Measurements from ENCODE around the gene ZNF211. TPM values are rescaled to one million over a fixed set of nuclear protein-coding genes. Genes with fewer than 3 reads are reported as not detected.

The ZNF211 gene
- polyA plus RNA-seq, 1 donor from 2014 or later, result 17.8 TPM

GRCh38 chr19:57641715-57642234 is 8.8 kb downstream of the ZNF211 start:
- peaks cover 50% of the 10 kb centered on the region for H3K36me3 Mint-ChIP-seq

GRCh38 chr19:57642396-57643046 is 9.6 kb downstream of the ZNF211 start:
- H3K9me3 Mint-ChIP-seq, result peaks cover 22 to 52% (median 34%) of the 10 kb centered on the region in 3 donors
- H3K27me3 Mint-ChIP-seq, result no peaks in the 10 kb centered on the region
- no peak overlapping the region for H3K4me3 Mint-ChIP-seq
- no peak overlapping the region for H3K27ac Mint-ChIP-seq
- H3K4me1 Mint-ChIP-seq, result peaks cover 0 to 2% (median 0%) of the 10 kb centered on the region in 3 donors
- peaks cover 43% of the 10 kb centered on the region for H3K36me3 Mint-ChIP-seq

More at GRCh38 chr19:57641715-57642234, 8.8 kb downstream of the ZNF211 start:
- Mint-ChIP-seq H3K4me1 (peaks cover 0 to 4% (median 0%) of the 10 kb centered on the region in 3 donors), H3K9me3 (peaks cover 24 to 59% (median 41%) of the 10 kb centered on the region in 3 donors), H3K4me3 (peak overlapping the region in 1 of 4 donors; percentile 27), H3K27me3 (no peaks in the 10 kb centered on the region), H3K27ac (no peak overlapping the region)

GRCh38 chr19:57643734-57644133 is 10.8 kb downstream of the ZNF211 start:
- Mint-ChIP-seq H3K27ac (no peak overlapping the region), H3K9me3 (peaks cover 18 to 45% (median 26%) of the 10 kb centered on the region in 3 donors), H3K4me1 (peaks cover 0 to 2% (median 0%) of the 10 kb centered on the region in 3 donors), H3K27me3 (no peaks in the 10 kb centered on the region), H3K36me3 (peaks cover 32% of the 10 kb centered on the region), H3K4me3 (no peak overlapping the region)

GRCh38 chr19:57648331-57649003 is 15.5 kb downstream of the ZNF211 start:
- Mint-ChIP-seq H3K4me3 (no peak overlapping the region), H3K9me3 (peaks cover 3 to 23% (median 10%) of the 10 kb centered on the region in 3 donors), H3K36me3 (peaks cover 2% of the 10 kb centered on the region), H3K27ac (no peak overlapping the region), H3K27me3 (peaks cover 2% of the 10 kb centered on the region), H3K4me1 (no peaks in the 10 kb centered on the region)

- Mint-ChIP-seq H3K27ac (no peak overlapping the region), H3K4me3 (no peak overlapping the region), H3K4me1 (no peaks in the 10 kb centered on the region), H3K9me3 (peaks cover 5 to 23% (median 22%) of the 10 kb centered on the region in 3 donors), H3K36me3 (no peaks in the 10 kb centered on the region), H3K27me3 (peaks cover 10% of the 10 kb centered on the region)
These were observed 18.7 kb downstream of the ZNF211 start for GRCh38 chr19:57651654-57651996.

- no peaks in the 10 kb centered on the region for H3K36me3 Mint-ChIP-seq
- no peak overlapping the region for H3K27ac Mint-ChIP-seq
- H3K27me3 Mint-ChIP-seq, result peaks cover 10% of the 10 kb centered on the region
- H3K9me3 Mint-ChIP-seq, result peaks cover 5 to 25% (median 22%) of the 10 kb centered on the region in 3 donors
- H3K4me1 Mint-ChIP-seq, result no peaks in the 10 kb centered on the region
- no peak overlapping the region for H3K4me3 Mint-ChIP-seq
These were observed 20.7 kb downstream of the ZNF211 start for GRCh38 chr19:57653689-57654088.

- no peaks in the 10 kb centered on the region for H3K4me1 Mint-ChIP-seq
- H3K9me3 Mint-ChIP-seq, result peaks cover 5 to 21% (median 18%) of the 10 kb centered on the region in 3 donors
- H3K4me3 Mint-ChIP-seq, result no peak overlapping the region
- no peak overlapping the region for H3K27ac Mint-ChIP-seq
- H3K27me3 Mint-ChIP-seq, result peaks cover 11% of the 10 kb centered on the region
- H3K36me3 Mint-ChIP-seq, result no peaks in the 10 kb centered on the region
These were observed 22.5 kb downstream of the ZNF211 start for GRCh38 chr19:57655443-57655842.

GRCh38 chr19:57656346-57656745 is 23.4 kb downstream of the ZNF211 start:
- H3K9me3 Mint-ChIP-seq, result peaks cover 5 to 21% (median 18%) of the 10 kb centered on the region in 3 donors
- H3K27me3 Mint-ChIP-seq, result peaks cover 15% of the 10 kb centered on the region
- H3K4me1 Mint-ChIP-seq, result no peaks in the 10 kb centered on the region
- H3K27ac Mint-ChIP-seq, result no peak overlapping the region
- no peaks in the 10 kb centered on the region for H3K36me3 Mint-ChIP-seq
- H3K4me3 Mint-ChIP-seq, result no peak overlapping the region

- Mint-ChIP-seq H3K27me3 (peaks cover 29% of the 10 kb centered on the region), H3K27ac (no peak overlapping the region), H3K4me1 (peaks cover 0 to 1% (median 0%) of the 10 kb centered on the region in 3 donors), H3K4me3 (peak overlapping the region in 3 of 4 donors; percentile 38 to 93 (median 81)), H3K9me3 (peaks cover 0 to 3% (median 0%) of the 10 kb centered on the region in 3 donors), H3K36me3 (no peaks in the 10 kb centered on the region)
These were observed 31.5 kb downstream of the ZNF211 start for GRCh38 chr19:57664269-57665127.

- Mint-ChIP-seq H3K36me3 (no peaks in the 10 kb centered on the region), H3K9me3 (peaks cover 0 to 3% (median 0%) of the 10 kb centered on the region in 3 donors), H3K27ac (no peak overlapping the region), H3K27me3 (peaks cover 29% of the 10 kb centered on the region), H3K4me1 (peaks cover 0 to 1% (median 0%) of the 10 kb centered on the region in 3 donors), H3K4me3 (peak overlapping the region in 1 of 4 donors; percentile 5)
These were observed 32.4 kb downstream of the ZNF211 start for GRCh38 chr19:57665261-57665806.

GRCh38 chr19:57667228-57667627 is 34.3 kb downstream of the ZNF211 start:
- H3K4me1 Mint-ChIP-seq, result peaks cover 0 to 1% (median 1%) of the 10 kb centered on the region in 3 donors
- peaks cover 0 to 3% (median 3%) of the 10 kb centered on the region in 3 donors for H3K9me3 Mint-ChIP-seq

GRCh38 chr19:57668635-57669034 is 35.7 kb downstream of the ZNF211 start, which contains the start of gene ZSCAN4:
ZSCAN4 (plus strand) TSS chr19:57668935; CDS start chr19:57676146, 7,211 bp downstream.
- Mint-ChIP-seq H3K4me1 (peaks cover 0 to 1% (median 1%) of the 10 kb centered on the region in 3 donors), H3K27ac (no peak within 1 kb of the TSS), H3K27me3 (peaks cover 20% of the 10 kb centered on the region), H3K9me3 (peaks cover 0 to 3% (median 3%) of the 10 kb centered on the region in 3 donors), H3K36me3 (no peaks in the 10 kb centered on the region), H3K4me3 (no peak within 1 kb of the TSS)

More at GRCh38 chr19:57667228-57667627, 34.3 kb downstream of the ZNF211 start:
- Mint-ChIP-seq H3K27ac (no peak overlapping the region), H3K36me3 (no peaks in the 10 kb centered on the region), H3K4me3 (no peak overlapping the region), H3K27me3 (peaks cover 25% of the 10 kb centered on the region)

GRCh38 chr19:57671124-57671895 is 38.3 kb downstream of the ZNF211 start:
- Mint-ChIP-seq H3K27ac (peak overlapping the region in 1 of 3 donors; percentile 21), H3K36me3 (no peaks in the 10 kb centered on the region), H3K4me3 (no peak overlapping the region), H3K4me1 (peaks cover 0 to 1% (median 0%) of the 10 kb centered on the region in 3 donors), H3K9me3 (peaks cover 3 to 7% (median 4%) of the 10 kb centered on the region in 3 donors), H3K27me3 (peaks cover 7% of the 10 kb centered on the region)
